Dedifferentiated amniotic fluid mesenchymal stem cell (primary cell): ENCODE measurements around the gene NDRG2.
"Not testable (repeated sequence)": the region's sequence is repeated elsewhere in the genome, so short reads cannot be mapped to it uniquely, and the experiment has no call there.

Source experiments
- DNase-seq: peaks from one replicate; pipeline ENCODE4 v3.0.0-alpha.2; 2016; ENCODE audit errors: extremely low spot score

Gene NDRG2

GRCh38 chr14:21009721-21010120, 15.1 kb downstream of the NDRG2 start:
- DNase-seq = not testable (repeated sequence)

GRCh38 chr14:21003788-21004346, 21.0 kb downstream of the NDRG2 start:
- no peak for DNase-seq

- no peak for DNase-seq
Observed at GRCh38 chr14:21001218-21001617, 23.6 kb downstream of the NDRG2 start.

- DNase-seq = no peak
Observed at GRCh38 chr14:20999591-20999990, 25.3 kb downstream of the NDRG2 start.

GRCh38 chr14:20998674-20999366, 26.0 kb downstream of the NDRG2 start, which contains the start of gene SLC39A2:
Gene SLC39A2 (plus strand): TSS chr14:20999293. CDS start chr14:20999447, 154 bp downstream.
- DNase-seq = peak; percentile 52

- DNase-seq = no peak
Observed at GRCh38 chr14:20998139-20998538, 26.7 kb downstream of the NDRG2 start.

GRCh38 chr14:20997564-20997963, 27.3 kb downstream of the NDRG2 start:
- DNase-seq = no peak

GRCh38 chr14:20997115-20997514, 27.7 kb downstream of the NDRG2 start:
- DNase-seq = no peak

- no peak for DNase-seq
Observed at GRCh38 chr14:20996521-20996920, 28.3 kb downstream of the NDRG2 start.

GRCh38 chr14:20989787-20990600, 34.9 kb downstream of the NDRG2 start, which contains the start of gene METTL17:
Gene METTL17 (plus strand): TSS chr14:20989980. CDS start chr14:20990003, 23 bp downstream.
- peak; percentile 99 for DNase-seq

- no peak for DNase-seq
Observed at GRCh38 chr14:20989471-20989786, 35.4 kb downstream of the NDRG2 start.

GRCh38 chr14:20988717-20989470, 36.0 kb downstream of the NDRG2 start:
- DNase-seq = no peak

GRCh38 chr14:20986811-20987210, 38.0 kb downstream of the NDRG2 start:
- peak; percentile 90 for DNase-seq

- not testable (repeated sequence) for DNase-seq
Observed at GRCh38 chr14:20985650-20986049, 39.2 kb downstream of the NDRG2 start.

GRCh38 chr14:20982646-20983369, 42.1 kb downstream of the NDRG2 start:
- no peak for DNase-seq

GRCh38 chr14:20980906-20981305, 44.0 kb downstream of the NDRG2 start:
- no peak for DNase-seq

GRCh38 chr14:20978687-20979086, 46.2 kb downstream of the NDRG2 start:
- DNase-seq = no peak

GRCh38 chr14:20976291-20976690, 48.6 kb downstream of the NDRG2 start:
- no peak for DNase-seq

- DNase-seq = no peak
Observed at GRCh38 chr14:20973501-20973900, 51.4 kb downstream of the NDRG2 start.

- DNase-seq = no peak
Observed at GRCh38 chr14:20971705-20972021, 53.2 kb downstream of the NDRG2 start.

- DNase-seq = peak; percentile 73
Observed at GRCh38 chr14:20970983-20971704, 53.7 kb downstream of the NDRG2 start.
